ENCODE data around the gene CETN3. TPM values are rescaled to one million over a fixed set of nuclear protein-coding genes. Genes with fewer than 3 reads are reported as not detected.

CETN3 gene
- total and polyA plus RNA-seq, 4 experiments from 2014 or later, result 13.4 to 22.1 (median 18.3) TPM

- ChIA-PET POLR2A (ENCODE audit: partially characterized antibody) (no interaction called here), CTCF (ENCODE audit: partially characterized antibody) (no interaction called here)
- Mint-ChIP-seq H3K4me1 (no peaks in the 10 kb centered on the region), H3K4me3 (no peak overlapping the region), H3K27me3 (peaks cover 1 to 9% of the 10 kb centered on the region in 2 donors), H3K9me3 (peaks cover 0 to 2% (median 0%) of the 10 kb centered on the region in 8 donors), H3K27ac (no peak overlapping the region), H3K36me3 (no peaks in the 10 kb centered on the region)
- no peak overlapping the region for H3K4me3 ChIP-seq (ENCODE audit: low read length in 2 of 2)
- no peak overlapping the region for H3K27ac ChIP-seq (ENCODE audit: low read depth, low read length)
- DNase-seq, result no peak
- no peaks in the 10 kb centered on the region for H3K9me3 ChIP-seq (ENCODE audit: control insufficient read depth in 1 of 2, low read length in 2 of 2)
- H3K36me3 ChIP-seq (ENCODE audit: insufficient read depth, low read length), result no peaks in the 10 kb centered on the region
- H3K4me1 ChIP-seq (ENCODE audit: insufficient read depth, low read length), result no peaks in the 10 kb centered on the region
- intact Hi-C loops (cut with micrococcal nuclease), result no loop called here
- no peaks in the 10 kb centered on the region for H3K27me3 ChIP-seq (ENCODE audit: insufficient read depth, low read length)
Observed at GRCh38 chr5:90424245-90424644, 14.7 kb upstream of the CETN3 start.

- H3K9me3 Mint-ChIP-seq, result peaks cover 0 to 2% (median 0%) of the 10 kb centered on the region in 8 donors
- Histone ChIP-seq H3K36me3 (ENCODE audit: insufficient read depth, low read length) (no peaks in the 10 kb centered on the region), H3K27me3 (ENCODE audit: insufficient read depth, low read length) (no peaks in the 10 kb centered on the region), H3K9me3 (ENCODE audit: control insufficient read depth in 1 of 2, low read length in 2 of 2) (no peaks in the 10 kb centered on the region), H3K4me3 (ENCODE audit: low read length in 2 of 2) (no peak overlapping the region), H3K27ac (ENCODE audit: low read depth, low read length) (no peak overlapping the region), H3K4me1 (ENCODE audit: insufficient read depth, low read length) (no peaks in the 10 kb centered on the region)
- H3K27ac Mint-ChIP-seq, result no peak overlapping the region
- H3K27me3 Mint-ChIP-seq, result peaks cover 8 to 15% of the 10 kb centered on the region in 2 donors
- POLR2A ChIA-PET (ENCODE audit: partially characterized antibody), result interaction anchor here (2.2 kb wide), 1 partner anchor 11 kb away, joined by 6 read pairs; the partner anchor contains the start of gene CETN3
- no peak for DNase-seq
- CTCF ChIA-PET (ENCODE audit: partially characterized antibody), result interaction anchor here (1.5 kb wide), 1 partner anchor 19 kb away, joined by 6 read pairs; no protein-coding TSS in a partner anchor
- intact Hi-C loops (cut with micrococcal nuclease), result no loop called here
- no peaks in the 10 kb centered on the region for H3K36me3 Mint-ChIP-seq
- H3K4me3 Mint-ChIP-seq, result no peak overlapping the region
- H3K4me1 Mint-ChIP-seq, result no peaks in the 10 kb centered on the region
Observed at GRCh38 chr5:90421136-90421535, 11.6 kb upstream of the CETN3 start.

- POLR2A ChIA-PET (ENCODE audit: partially characterized antibody), result no interaction called here
- H3K36me3 Mint-ChIP-seq, result no peaks in the 10 kb centered on the region
Observed at GRCh38 chr5:90418214-90418613, 8.7 kb upstream of the CETN3 start.

GRCh38 chr5:90410178-90410762 lies 714 bp upstream of the CETN3 start:
- Mint-ChIP-seq H3K27me3 (peaks cover 0 to 4% of the 10 kb centered on the region in 2 donors), H3K4me1 (peaks cover 9 to 14% (median 9%) of the 10 kb centered on the region in 4 donors), H3K9me3 (no peaks in the 10 kb centered on the region), H3K27ac (no peak overlapping the region), H3K36me3 (peaks cover 12 to 13% of the 10 kb centered on the region in 2 donors), H3K4me3 (no peak overlapping the region)
- H3K27ac ChIP-seq (ENCODE audit: low read depth, low read length), result peak overlapping the region; percentile 89
- no peaks in the 10 kb centered on the region for H3K9me3 ChIP-seq (ENCODE audit: control insufficient read depth in 1 of 2, low read length in 2 of 2)
- CTCF ChIA-PET (ENCODE audit: partially characterized antibody), result interaction anchor here (1.0 to 2.9 kb wide), 10 partner anchors 12 to 1719 kb away, joined by 3 to 24 read pairs (median 4); partner anchors contain the start of genes LYSMD3, MBLAC2 and POLR3G
- H3K27me3 ChIP-seq (ENCODE audit: insufficient read depth, low read length), result no peaks in the 10 kb centered on the region
- H3K4me1 ChIP-seq (ENCODE audit: insufficient read depth, low read length), result peaks cover 20% of the 10 kb centered on the region
- no peak for DNase-seq
- peaks cover 6% of the 10 kb centered on the region for H3K36me3 ChIP-seq (ENCODE audit: insufficient read depth, low read length)
- intact Hi-C loops (cut with micrococcal nuclease), result no loop called here
- H3K4me3 ChIP-seq (ENCODE audit: low read length in 2 of 2), result peak overlapping the region; percentile 63 to 90
- POLR2A ChIA-PET (ENCODE audit: partially characterized antibody), result interaction anchor here (0.6 to 3.6 kb wide), 14 partner anchors 10 to 977 kb away, joined by 3 to 72 read pairs (median 6); partner anchors contain the start of genes ARRDC3, LYSMD3, MBLAC2 and POLR3G

More at GRCh38 chr5:90418214-90418613, 8.7 kb upstream of the CETN3 start:
- no peaks in the 10 kb centered on the region for H3K36me3 ChIP-seq (ENCODE audit: insufficient read depth, low read length)
- H3K4me1 ChIP-seq (ENCODE audit: insufficient read depth, low read length), result no peaks in the 10 kb centered on the region
- peaks cover 12 to 14% of the 10 kb centered on the region in 2 donors for H3K27me3 Mint-ChIP-seq
- H3K27me3 ChIP-seq (ENCODE audit: insufficient read depth, low read length), result no peaks in the 10 kb centered on the region
- no peak overlapping the region for H3K27ac ChIP-seq (ENCODE audit: low read depth, low read length)
- no peaks in the 10 kb centered on the region for H3K9me3 ChIP-seq (ENCODE audit: control insufficient read depth in 1 of 2, low read length in 2 of 2)
- no peak overlapping the region for H3K27ac Mint-ChIP-seq
- DNase-seq, result no peak
- H3K4me1 Mint-ChIP-seq, result no peaks in the 10 kb centered on the region
- no peak overlapping the region for H3K4me3 Mint-ChIP-seq
- CTCF ChIA-PET (ENCODE audit: partially characterized antibody), result no interaction called here
- no peak overlapping the region for H3K4me3 ChIP-seq (ENCODE audit: low read length in 2 of 2)
- intact Hi-C loops (cut with micrococcal nuclease), result no loop called here
- peaks cover 0 to 2% (median 0%) of the 10 kb centered on the region in 8 donors for H3K9me3 Mint-ChIP-seq

DNA sequence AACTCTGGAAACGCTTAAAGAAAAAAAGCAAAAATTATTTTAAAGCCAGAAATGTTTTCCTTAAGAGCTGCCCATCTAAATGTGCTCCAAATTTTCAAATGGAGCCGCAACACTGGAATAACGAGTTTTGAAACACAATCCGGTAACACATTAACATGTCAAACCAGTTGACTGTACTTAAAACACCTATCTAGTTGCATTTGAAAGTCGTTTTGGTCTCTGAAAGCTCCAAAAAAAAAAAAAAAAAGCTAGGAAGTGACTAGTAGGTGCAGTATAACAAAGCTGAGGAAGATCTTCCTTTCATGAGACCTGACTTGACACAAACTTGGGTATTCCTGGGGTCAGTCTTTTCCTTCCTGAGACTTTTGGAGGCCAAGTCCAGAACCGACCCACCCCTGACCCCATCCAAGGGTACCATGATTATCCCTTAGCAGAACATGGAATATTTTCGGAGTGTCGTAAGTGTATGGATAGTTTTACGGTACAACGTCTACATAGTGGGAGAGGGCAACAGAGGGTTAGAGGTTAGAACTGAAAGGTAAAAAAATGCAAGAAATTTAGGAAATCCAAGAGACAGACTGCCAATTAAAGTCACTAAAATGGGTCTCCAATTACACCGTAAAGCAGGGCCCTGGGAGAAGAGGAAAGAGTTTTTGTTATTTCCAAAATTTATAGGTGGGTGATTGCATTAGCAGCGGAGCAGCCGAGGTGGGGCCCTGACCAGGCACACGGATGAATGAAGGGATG lies 812 bp downstream of the CETN3 start:
- Histone ChIP-seq H3K36me3 (ENCODE audit: insufficient read depth, low read length) (peaks cover 6% of the 10 kb centered on the region), H3K27ac (ENCODE audit: low read depth, low read length) (peak overlapping the region; percentile 89), H3K27me3 (ENCODE audit: insufficient read depth, low read length) (no peaks in the 10 kb centered on the region), H3K4me3 (ENCODE audit: low read length in 2 of 2) (peak overlapping the region; percentile 90 to 99), H3K4me1 (ENCODE audit: insufficient read depth, low read length) (peaks cover 20% of the 10 kb centered on the region), H3K9me3 (ENCODE audit: control insufficient read depth in 1 of 2, low read length in 2 of 2) (no peaks in the 10 kb centered on the region)
- Mint-ChIP-seq H3K36me3 (peaks cover 18 to 20% of the 10 kb centered on the region in 2 donors), H3K27ac (no peak overlapping the region), H3K4me3 (peak overlapping the region in 1 of 8 donors; percentile 51), H3K4me1 (peaks cover 11 to 17% (median 12%) of the 10 kb centered on the region in 4 donors), H3K9me3 (no peaks in the 10 kb centered on the region), H3K27me3 (no peaks in the 10 kb centered on the region)
- intact Hi-C loops (cut with micrococcal nuclease), result loop anchor here (1.0 kb wide), 3 partner anchors 31 to 121 kb away; partner anchors contain the start of genes LYSMD3, MBLAC2 and POLR3G
- ChIA-PET POLR2A (ENCODE audit: partially characterized antibody) (interaction anchor here (0.5 to 3.6 kb wide), 7 partner anchors 22 to 975 kb away, joined by 3 to 72 read pairs (median 21); partner anchors contain the start of genes ARRDC3, LYSMD3, MBLAC2 and POLR3G), CTCF (ENCODE audit: partially characterized antibody) (interaction anchor here (1.1 to 2.9 kb wide), 3 partner anchors 23 to 1681 kb away, joined by 4 to 24 read pairs (median 7); partner anchors contain the start of gene LYSMD3)
- DNase-seq, result no peak

- DNase-seq, result no peak
- intact Hi-C loops (cut with micrococcal nuclease), result no loop called here
- Histone ChIP-seq H3K9me3 (ENCODE audit: control insufficient read depth in 1 of 2, low read length in 2 of 2) (no peaks in the 10 kb centered on the region), H3K4me3 (ENCODE audit: low read length in 2 of 2) (no peak overlapping the region), H3K27ac (ENCODE audit: low read depth, low read length) (no peak overlapping the region), H3K4me1 (ENCODE audit: insufficient read depth, low read length) (peaks cover 20% of the 10 kb centered on the region), H3K36me3 (ENCODE audit: insufficient read depth, low read length) (peaks cover 6% of the 10 kb centered on the region), H3K27me3 (ENCODE audit: insufficient read depth, low read length) (no peaks in the 10 kb centered on the region)
- POLR2A ChIA-PET (ENCODE audit: partially characterized antibody), result no interaction called here
- Mint-ChIP-seq H3K27ac (no peak overlapping the region), H3K36me3 (peaks cover 27 to 28% of the 10 kb centered on the region in 2 donors), H3K4me1 (peaks cover 12 to 24% (median 14%) of the 10 kb centered on the region in 4 donors), H3K27me3 (no peaks in the 10 kb centered on the region), H3K9me3 (no peaks in the 10 kb centered on the region), H3K4me3 (peak overlapping the region in 2 of 8 donors; percentile 3 to 46)
- CTCF ChIA-PET (ENCODE audit: partially characterized antibody), result no interaction called here
Observed at GRCh38 chr5:90406466-90406865, 3.1 kb downstream of the CETN3 start.

Measured in CD4-positive, alpha-beta memory T cell (primary cell).